Mammary epithelial cell (primary cell): ENCODE data around the gene IL36G.

Experiments used
- EZH2 ChIP-seq: IDR thresholded peaks from 2 replicates; pipeline ENCODE4 v1.6.1; 2012; ENCODE audit warnings: low read length, inconsistent platforms, borderline replicate concordance
- TF ChIP-seq, protein P1 (sequence below), 2 donors: IDR thresholded peaks in 1 of 2; conservative IDR thresholded peaks in 1 of 2; 2 replicates each; pipeline ENCODE4 v1.5.1; 2011 to 2012; ENCODE audit warnings: inconsistent platforms in 2 of 2, low read length in 2 of 2, mild to moderate bottlenecking in 2 of 2, control low read depth in 1 of 2, low read depth in 1 of 2; ENCODE audit not compliant: insufficient read depth in 1 of 2; ENCODE audit errors: extremely low read depth in 1 of 2

DNA sequence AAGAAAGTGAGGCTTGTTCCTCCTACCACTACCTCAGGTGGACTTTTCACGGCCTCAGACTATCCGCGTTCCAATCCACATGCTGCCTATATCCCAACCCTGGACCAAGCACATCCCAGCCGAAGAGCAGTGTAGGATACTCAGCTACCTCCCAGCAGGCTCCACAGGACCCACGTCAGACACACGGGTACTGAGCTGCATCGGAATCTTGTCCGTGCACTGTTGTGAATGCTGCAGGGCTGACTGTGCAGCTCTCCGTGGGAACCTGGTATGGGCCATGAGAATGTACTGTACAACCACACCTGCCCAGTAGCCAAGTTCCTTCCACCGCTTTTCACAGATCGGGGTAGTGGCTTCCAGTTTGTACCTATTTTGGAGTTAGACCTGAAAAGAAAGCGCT is 44.5 kb upstream of the IL36G start:
- TF ChIP-seq, protein P1, sequence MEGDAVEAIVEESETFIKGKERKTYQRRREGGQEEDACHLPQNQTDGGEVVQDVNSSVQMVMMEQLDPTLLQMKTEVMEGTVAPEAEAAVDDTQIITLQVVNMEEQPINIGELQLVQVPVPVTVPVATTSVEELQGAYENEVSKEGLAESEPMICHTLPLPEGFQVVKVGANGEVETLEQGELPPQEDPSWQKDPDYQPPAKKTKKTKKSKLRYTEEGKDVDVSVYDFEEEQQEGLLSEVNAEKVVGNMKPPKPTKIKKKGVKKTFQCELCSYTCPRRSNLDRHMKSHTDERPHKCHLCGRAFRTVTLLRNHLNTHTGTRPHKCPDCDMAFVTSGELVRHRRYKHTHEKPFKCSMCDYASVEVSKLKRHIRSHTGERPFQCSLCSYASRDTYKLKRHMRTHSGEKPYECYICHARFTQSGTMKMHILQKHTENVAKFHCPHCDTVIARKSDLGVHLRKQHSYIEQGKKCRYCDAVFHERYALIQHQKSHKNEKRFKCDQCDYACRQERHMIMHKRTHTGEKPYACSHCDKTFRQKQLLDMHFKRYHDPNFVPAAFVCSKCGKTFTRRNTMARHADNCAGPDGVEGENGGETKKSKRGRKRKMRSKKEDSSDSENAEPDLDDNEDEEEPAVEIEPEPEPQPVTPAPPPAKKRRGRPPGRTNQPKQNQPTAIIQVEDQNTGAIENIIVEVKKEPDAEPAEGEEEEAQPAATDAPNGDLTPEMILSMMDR (conservative IDR thresholded peaks at IDR 0.05 in 1 of 2, IDR thresholded peaks at IDR 0.05 in 1 of 2; ENCODE audit: extremely low read depth in 1 of 2, insufficient read depth in 1 of 2, low read depth in 1 of 2, low read length in 2 of 2) = no peak
- no peak for TF ChIP-seq EZH2
